Fibroblast of pulmonary artery (primary cell): ENCODE results near the gene GTF2H2C.

Experiments used
- DNase-seq: peaks from one replicate; pipeline ENCODE4 v3.0.0-alpha.2; 2010; ENCODE audit warnings: low read depth
- H3K4me3 ChIP-seq: replicated peaks from 2 replicates; pipeline ENCODE4 v1.5.1; 2011; ENCODE audit warnings: low read depth, mild to moderate bottlenecking, control low read depth, low read length, moderate library complexity
- TF ChIP-seq, protein P1 (sequence below): IDR thresholded peaks from 2 replicates; pipeline ENCODE4 v1.5.1; 2011; ENCODE audit warnings: mild to moderate bottlenecking, control low read depth, low read length, inconsistent platforms; ENCODE audit errors: missing control alignments

Gene GTF2H2C

DNA sequence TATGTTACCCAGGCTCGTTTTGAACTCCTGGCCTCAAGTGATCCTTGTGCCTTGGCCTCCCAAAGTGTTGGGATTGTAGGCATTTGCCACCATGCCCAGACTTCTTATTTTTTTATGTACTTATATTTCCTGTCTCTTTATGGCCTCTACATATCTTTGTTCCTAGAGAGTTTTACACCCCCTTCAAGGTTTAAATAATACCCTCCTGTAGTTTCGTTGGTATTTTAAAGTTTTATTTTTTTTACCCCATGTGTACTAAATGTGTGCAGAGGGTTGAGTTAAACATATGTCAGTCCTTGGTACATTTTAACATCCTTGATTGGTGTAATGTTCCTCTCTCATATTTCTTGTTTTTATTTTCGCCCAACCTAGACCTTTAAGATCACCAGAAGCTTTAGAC is 38.0 kb upstream of the GTF2H2C start:
- DNase-seq, result no peak
- TF ChIP-seq, protein P1, sequence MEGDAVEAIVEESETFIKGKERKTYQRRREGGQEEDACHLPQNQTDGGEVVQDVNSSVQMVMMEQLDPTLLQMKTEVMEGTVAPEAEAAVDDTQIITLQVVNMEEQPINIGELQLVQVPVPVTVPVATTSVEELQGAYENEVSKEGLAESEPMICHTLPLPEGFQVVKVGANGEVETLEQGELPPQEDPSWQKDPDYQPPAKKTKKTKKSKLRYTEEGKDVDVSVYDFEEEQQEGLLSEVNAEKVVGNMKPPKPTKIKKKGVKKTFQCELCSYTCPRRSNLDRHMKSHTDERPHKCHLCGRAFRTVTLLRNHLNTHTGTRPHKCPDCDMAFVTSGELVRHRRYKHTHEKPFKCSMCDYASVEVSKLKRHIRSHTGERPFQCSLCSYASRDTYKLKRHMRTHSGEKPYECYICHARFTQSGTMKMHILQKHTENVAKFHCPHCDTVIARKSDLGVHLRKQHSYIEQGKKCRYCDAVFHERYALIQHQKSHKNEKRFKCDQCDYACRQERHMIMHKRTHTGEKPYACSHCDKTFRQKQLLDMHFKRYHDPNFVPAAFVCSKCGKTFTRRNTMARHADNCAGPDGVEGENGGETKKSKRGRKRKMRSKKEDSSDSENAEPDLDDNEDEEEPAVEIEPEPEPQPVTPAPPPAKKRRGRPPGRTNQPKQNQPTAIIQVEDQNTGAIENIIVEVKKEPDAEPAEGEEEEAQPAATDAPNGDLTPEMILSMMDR, result no peak
- no peak overlapping the region for H3K4me3 ChIP-seq

DNA sequence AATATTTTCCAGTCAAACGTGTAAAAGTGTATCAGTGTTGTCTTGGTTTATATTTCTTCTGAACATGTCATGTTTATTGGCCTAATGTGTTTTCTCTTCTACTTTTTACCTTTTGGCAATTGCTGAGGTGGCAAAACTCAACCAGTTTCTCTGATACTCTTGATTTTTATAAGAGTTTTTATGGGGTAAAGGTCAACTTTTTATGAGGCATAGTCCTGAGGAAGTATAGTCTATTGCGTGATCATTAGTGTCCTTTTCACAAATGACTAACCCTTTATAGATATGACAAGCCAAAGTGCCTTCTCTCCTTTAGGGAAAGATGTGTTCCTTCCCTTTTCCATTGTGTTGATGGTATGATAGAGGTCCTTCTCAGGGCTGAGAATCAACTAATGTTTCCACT is 34.5 kb upstream of the GTF2H2C start:
- TF ChIP-seq, protein P1, result no peak
- H3K4me3 ChIP-seq, result no peak overlapping the region
- DNase-seq, result no peak

DNA sequence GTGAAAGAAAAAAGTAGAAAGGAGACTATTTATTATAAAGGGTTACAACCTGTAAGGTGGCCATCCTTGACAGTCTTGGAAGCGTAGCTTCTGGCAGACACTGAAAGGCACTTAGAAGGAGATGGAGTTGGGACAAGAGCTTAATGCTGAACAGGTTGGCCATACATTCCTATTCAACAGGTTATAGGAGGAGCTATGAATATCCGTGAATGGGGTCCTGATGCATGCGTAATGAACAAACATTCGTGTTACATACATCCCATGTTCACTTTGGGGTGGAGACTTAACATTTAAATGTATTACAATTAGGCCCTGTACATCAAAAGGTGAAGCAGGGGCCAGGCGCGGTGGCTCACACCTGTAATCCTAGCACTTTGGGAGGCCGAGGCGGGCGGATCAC is 33.3 kb upstream of the GTF2H2C start:
- TF ChIP-seq, protein P1, result no peak
- no peak overlapping the region for H3K4me3 ChIP-seq
- DNase-seq, result no peak

DNA sequence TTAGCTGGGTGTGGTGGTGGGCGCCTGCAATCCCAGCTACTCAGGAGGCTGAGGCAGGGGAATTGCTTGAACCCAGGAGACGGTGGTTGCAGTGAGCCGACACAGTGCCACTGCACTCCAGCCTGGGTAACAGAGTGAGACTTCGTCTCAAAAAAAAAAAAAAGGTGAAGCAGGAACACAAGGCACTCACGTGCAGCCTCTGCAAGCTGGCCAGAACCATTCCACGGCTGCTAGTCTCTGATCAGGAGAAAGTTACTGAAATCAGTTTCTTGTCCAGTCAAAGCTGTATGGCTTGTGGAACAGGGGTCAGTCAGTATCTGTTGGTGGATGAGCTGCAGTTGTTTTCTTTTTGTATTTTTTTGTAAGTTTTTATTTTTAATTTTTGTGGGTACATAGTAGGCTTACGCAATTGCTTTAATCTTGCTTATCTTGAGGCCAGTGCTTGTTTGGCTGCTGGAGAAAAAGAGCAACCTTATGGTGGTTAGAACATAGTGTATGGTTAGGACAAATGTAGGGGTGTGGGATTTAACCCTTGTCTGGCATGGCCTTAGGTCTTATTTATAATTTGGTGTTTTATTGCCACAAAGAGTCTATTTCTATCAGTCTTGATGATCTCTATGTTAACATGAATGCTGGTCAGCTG is 32.7 kb upstream of the GTF2H2C start:
- DNase-seq, result no peak
- H3K4me3 ChIP-seq, result no peak overlapping the region
- TF ChIP-seq, protein P1, result no peak

DNA sequence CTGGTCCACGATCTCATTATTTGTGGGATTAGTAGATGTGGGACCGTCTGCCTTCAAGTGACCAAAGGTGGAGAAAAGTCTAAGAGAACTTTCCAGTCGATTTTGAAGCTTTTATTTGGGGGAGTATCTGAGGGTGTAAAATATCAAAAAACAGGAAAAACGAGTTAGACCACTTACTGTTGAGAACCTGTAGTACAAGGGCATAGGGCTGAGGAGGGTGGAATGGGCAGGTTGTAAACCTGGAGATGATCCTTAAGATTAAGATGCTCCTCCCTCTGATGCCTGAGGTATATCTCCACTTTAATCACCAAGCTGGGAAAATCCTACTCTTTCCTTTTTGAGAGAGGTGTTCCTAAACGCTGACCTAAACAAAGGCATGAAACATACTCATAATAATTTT is 32.0 kb upstream of the GTF2H2C start:
- H3K4me3 ChIP-seq, result no peak overlapping the region
- TF ChIP-seq, protein P1, result no peak
- DNase-seq, result no peak

DNA sequence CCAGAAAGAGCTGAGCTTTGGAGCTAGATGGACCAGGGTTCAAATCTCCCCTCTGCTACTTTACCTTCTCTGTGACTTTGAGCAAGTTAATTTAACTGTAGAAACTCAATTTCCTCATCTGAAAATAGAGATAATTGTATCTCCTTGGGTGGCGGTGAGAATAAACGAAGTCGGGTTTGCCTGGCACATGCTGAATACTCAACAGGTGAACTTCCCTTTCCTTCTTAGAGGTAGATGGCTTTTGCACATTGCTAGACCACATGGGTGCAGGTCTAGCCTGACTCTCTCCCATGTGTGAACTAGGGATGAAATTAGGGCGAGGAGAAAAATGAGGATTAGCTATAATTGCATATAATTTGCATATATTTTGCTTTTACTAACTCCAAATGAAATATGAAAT is 31.4 kb upstream of the GTF2H2C start:
- no peak for DNase-seq
- TF ChIP-seq, protein P1, result no peak
- no peak overlapping the region for H3K4me3 ChIP-seq

DNA sequence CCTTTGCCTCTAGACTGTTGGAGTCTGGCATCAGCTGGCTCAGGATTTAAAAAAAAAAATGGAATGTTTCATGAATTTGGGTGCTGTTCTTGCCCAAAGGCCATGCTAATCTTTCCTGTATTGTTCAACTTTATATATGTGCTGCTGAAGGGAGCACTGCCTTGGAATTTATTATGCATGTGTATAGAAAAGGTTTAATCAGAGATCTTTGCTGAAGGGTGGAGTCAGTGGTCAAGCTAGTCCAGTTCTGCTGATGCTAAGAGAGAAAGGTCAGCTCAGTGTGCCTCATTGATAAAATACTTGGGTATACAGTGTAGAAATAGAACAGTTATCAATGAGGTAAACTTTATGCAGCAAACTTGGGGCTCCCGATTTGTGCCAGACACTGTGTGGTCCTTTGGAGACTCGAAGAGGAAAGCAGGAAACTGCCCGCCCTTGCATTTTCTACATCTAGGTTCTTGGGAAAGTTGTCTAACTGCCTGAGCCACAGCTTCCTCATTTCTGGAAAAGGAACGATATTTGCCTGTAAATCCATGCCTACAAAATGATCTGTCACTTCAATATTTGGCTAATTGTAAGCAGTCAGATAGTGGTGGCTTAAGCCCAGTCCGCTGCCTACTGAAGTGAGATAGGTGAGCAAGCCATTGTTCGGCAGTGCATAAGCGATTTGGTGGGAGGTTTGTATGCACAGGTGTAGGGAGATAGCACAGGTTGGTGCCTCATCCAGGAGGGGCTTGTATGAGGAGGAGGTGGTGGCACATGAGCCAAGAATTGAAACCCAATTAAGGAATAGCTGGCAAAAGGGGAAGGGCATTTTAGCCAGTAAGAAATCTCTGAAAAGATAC is 29.2 kb upstream of the GTF2H2C start:
- no peak for DNase-seq
- no peak overlapping the region for H3K4me3 ChIP-seq
- TF ChIP-seq, protein P1, result no peak
